H1 (cell line): Measurements from ENCODE around the gene NEDD4L.
A peak's percentile ranks its signal among the peaks of the same experiment; 100 is the strongest.

ENCODE experiments used
- ATF2 ChIP-seq: IDR thresholded peaks from 2 replicates; pipeline ENCODE4 v1.6.1; 2012; ENCODE audit warnings: low read length, inconsistent platforms
- CEBPB ChIP-seq: IDR thresholded peaks from 2 replicates; pipeline ENCODE4 v1.6.1; 2012; ENCODE audit warnings: low read depth, low read length
- CHD2 ChIP-seq: IDR thresholded peaks from 2 replicates; pipeline ENCODE4 v1.6.1; 2012; ENCODE audit warnings: low read length, improper control_type of control experiment
- CTCF ChIP-seq, 3 experiments: IDR thresholded peaks; 1 replicate in 2 of 3; 2 replicates in 1 of 3; pipeline versions ENCODE4 v1.5.1 to v1.6.1; 2011; ENCODE audit warnings: low read length in 3 of 3, mild to moderate bottlenecking in 3 of 3, inconsistent platforms in 2 of 3, low read depth in 1 of 3, moderate library complexity in 1 of 3; ENCODE audit not compliant: insufficient read depth in 1 of 3; ENCODE audit errors: control extremely low read depth in 1 of 3
- EP300 ChIP-seq, 2 experiments: IDR thresholded peaks; 1 replicate in 1 of 2; 2 replicates in 1 of 2; pipeline ENCODE4 v1.6.1; 2011 to 2012; ENCODE audit warnings: low read depth in 2 of 2, low read length in 2 of 2, mild to moderate bottlenecking in 2 of 2, borderline replicate concordance in 1 of 2, inconsistent platforms in 1 of 2, moderate library complexity in 1 of 2
- GABPA ChIP-seq: IDR thresholded peaks from 2 replicates; pipeline ENCODE4 v1.6.1; 2011; ENCODE audit warnings: mild to moderate bottlenecking, low read length, moderate library complexity, borderline replicate concordance; ENCODE audit not compliant: insufficient read depth
- KDM5A ChIP-seq: fragments of 200-600 bp; IDR thresholded peaks from 2 replicates; pipeline ENCODE4 v1.7.1; 2012; ENCODE audit warnings: mild to moderate bottlenecking, low read length, inconsistent platforms, mixed read lengths
- POLR2A ChIP-seq, 2 experiments: IDR thresholded peaks; 1 replicate in 1 of 2; 2 replicates in 1 of 2; pipeline ENCODE4 v1.6.1; 2011; ENCODE audit warnings: low read depth in 2 of 2, low read length in 2 of 2, mild to moderate bottlenecking in 2 of 2; ENCODE audit errors: control extremely low read depth in 1 of 2
- TAF1 ChIP-seq: IDR thresholded peaks from 2 replicates; pipeline ENCODE4 v1.6.1; 2011; ENCODE audit warnings: mild to moderate bottlenecking, low read depth, low read length
- USF2 ChIP-seq: IDR thresholded peaks from 2 replicates; pipeline ENCODE4 v1.6.1; 2011; ENCODE audit warnings: low read length, improper control_type of control experiment

- TF ChIP-seq CEBPB: no peak
- TF ChIP-seq CHD2: no peak
- TF ChIP-seq CTCF (IDR thresholded peaks at IDR 0.05; ENCODE audit: control extremely low read depth in 1 of 3, insufficient read depth in 1 of 3, low read depth in 1 of 3, low read length in 3 of 3): peak; percentile 1 to 28 (median 15); a peak in 3 of 4 replicates
- no peak for TF ChIP-seq EP300 (IDR thresholded peaks at IDR 0.05; ENCODE audit: borderline replicate concordance in 1 of 2, low read depth in 2 of 2, low read length in 2 of 2)
- no peak for TF ChIP-seq ATF2
- no peak for TF ChIP-seq TAF1
- TF ChIP-seq POLR2A (IDR thresholded peaks at IDR 0.05; ENCODE audit: control extremely low read depth in 1 of 2, low read depth in 2 of 2, low read length in 2 of 2): no peak
- TF ChIP-seq KDM5A: no peak
- TF ChIP-seq USF2: no peak
- no peak for TF ChIP-seq GABPA
These were observed 363.8 kb downstream of the NEDD4L start for GRCh38 chr18:58407649-58408407.
